Psoas muscle (tissue), 8 donors: ENCODE results near the gene CCDC175. TPM values are rescaled to one million over a fixed set of nuclear protein-coding genes. Genes with fewer than 3 reads are reported as not detected.

Experiments used
- ATAC-seq, 4 donors: fragments of 200-7000 bp; cut with Tn5 transposase; one replicate each; pipeline ENCODE4 v1.9.1; 2020; ENCODE audit warnings: moderate library complexity in 3 of 4, mild to moderate bottlenecking in 2 of 4
- DNase-seq, 2 donors: peaks; one replicate each; pipeline ENCODE4 v3.0.0-alpha.2; 2020
- H3K27ac ChIP-seq: fragments of 200-600 bp; one replicate; pipeline ENCODE4 v1.8.0; 2022
- H3K27me3 ChIP-seq, 3 donors: fragments of 200-600 bp in 1 of 3; one replicate each; pipeline versions ENCODE4 v1.6.1 to v1.8.0; 2013 to 2022; ENCODE audit warnings: low read length in 2 of 3, mild to moderate bottlenecking in 2 of 3, moderate library complexity in 1 of 3; ENCODE audit not compliant: insufficient read depth in 3 of 3
- H3K36me3 ChIP-seq, 2 donors: fragments of 200-600 bp in 1 of 2; one replicate each; pipeline versions ENCODE4 v1.6.1 to v1.8.0; 2013 to 2022; ENCODE audit warnings: low read depth in 1 of 2, mild to moderate bottlenecking in 1 of 2, moderate library complexity in 1 of 2; ENCODE audit not compliant: insufficient read depth in 1 of 2
- H3K4me1 ChIP-seq: fragments of 200-600 bp; one replicate; pipeline ENCODE4 v1.8.0; 2022
- H3K4me3 ChIP-seq: fragments of 200-600 bp; one replicate; pipeline ENCODE4 v1.8.0; 2022; ENCODE audit warnings: mild to moderate bottlenecking
- H3K9me3 ChIP-seq: fragments of 200-600 bp; one replicate; pipeline ENCODE4 v1.8.0; 2022
- WGBS, 3 donors: extraction: QIAGEN DNeasy Blood & Tissue Kit; methylation state at CpG; one replicate each; pipeline versions ENCODE4 v1.1.6 to v1.1.7; 2013; 5-methylcytosine and 5-hydroxymethylcytosine counted together
- intact Hi-C, 2 donors: fragments of 100-400 bp; cut with DNase I; formaldehyde crosslinking; loops; one replicate each; pipeline versions ENCODE4 v1.11.0 to v1.14.2; 2022
- polyA plus RNA-seq, 3 donors: library from polyadenylated mRNA; stranded (reverse); fragments of 200-250 nt; gene quantifications; one replicate each; pipeline ENCODE4 v1.2.3, GENCODE V29; 2013
- total RNA-seq, 4 donors: library from RNA; stranded (reverse); fragmentation: NEBNext Ultra II Directional in 2 of 4; extraction: Animal tissue kit (Norgen Biotek cat#: 25700) in 2 of 4; gene quantifications; one replicate each; pipeline versions ENCODE4 v1.2.1 to v1.2.4, GENCODE V29; 2021 to 2023
- TF ChIP-seq, protein P1 (sequence below): fragments of 200-600 bp; IDR thresholded peaks from one replicate; pipeline ENCODE4 v1.8.0; 2022; ENCODE audit warnings: antibody characterized with exemption
- donor health status: healthy with polysubstance abuse.
- donor health status: DM: no; HTN: no; CAD: no; lungs with moderate emphysema.
- donor health status: Bipolar disorder and iron deficiency.
- donor health status: healthy.
- donor health status: DM: yes; HTN: yes; CAD: no.
- donor health status: DM: no; HTN: no; CAD: no.
- donor health status: DM: no; HTN: no; CAD: no.
- donor health status: DM: yes; HTN: yes; CAD: no.

Gene CCDC175
- total and polyA plus RNA-seq, 7 donors, result not detected

DNA sequence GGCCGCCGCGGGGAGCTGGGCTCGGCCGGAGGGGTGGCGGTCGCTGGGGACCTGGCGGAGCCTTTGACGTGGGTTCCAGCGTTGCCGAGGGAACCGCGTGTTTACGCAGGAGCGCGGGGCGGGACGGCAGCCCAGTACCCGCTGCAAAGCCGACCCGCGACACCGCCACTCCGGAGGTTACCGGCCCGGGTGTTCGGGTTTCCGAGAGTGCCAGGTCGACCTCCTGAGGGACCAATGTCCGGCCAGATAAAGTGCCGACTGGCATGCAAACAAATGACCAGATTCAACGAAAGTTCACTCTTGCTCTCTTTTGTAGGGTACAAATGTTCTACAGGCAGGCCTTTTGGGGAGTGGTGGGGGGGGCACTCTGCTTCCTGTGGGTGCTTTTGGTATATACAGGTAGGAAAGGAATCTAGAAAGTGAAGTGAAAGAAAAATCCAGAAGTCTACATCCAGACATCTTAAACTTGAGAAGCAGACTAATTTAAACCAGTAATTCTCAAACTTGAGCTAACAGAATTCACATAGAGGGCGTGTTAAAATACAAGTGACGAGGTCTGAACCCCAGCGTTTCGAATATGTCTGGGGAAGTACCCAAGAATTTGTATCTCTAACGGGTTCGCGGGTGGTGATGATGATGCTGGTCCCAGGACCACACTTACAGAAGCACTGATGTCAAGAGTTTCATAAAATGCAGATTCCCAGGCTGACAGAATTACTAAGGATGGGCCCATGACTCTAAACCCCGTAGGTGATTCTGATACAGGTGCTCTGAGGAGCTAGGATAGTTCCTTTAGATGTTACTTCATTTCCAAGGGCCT lies 111.1 kb downstream of the CCDC175 start, which contains the start of gene GPR135:
GPR135 (minus strand) TSS at position 65 of the 820 bp plus-strand sequence. CDS start 154 bp downstream, outside the sequence.
- H3K27me3 ChIP-seq, result no peaks in the 10 kb centered on the region
- DNase-seq, result no peak
- no peaks in the 10 kb centered on the region for H3K9me3 ChIP-seq
- peak; percentile 34 to 58 (median 40) for ATAC-seq
- H3K4me3 ChIP-seq, result peak within 1 kb of the TSS; percentile 80
- peaks cover 0 to 37% of the 10 kb centered on the region in 2 donors for H3K36me3 ChIP-seq
- intact Hi-C loops, result no loop called here
- peak within 1 kb of the TSS; percentile 62 for H3K27ac ChIP-seq
- 18 to 22% (median 21%) methylated on average over 36 to 40 of the region's 40 CpGs for WGBS, 3 donors
- peaks cover 6% of the 10 kb centered on the region for H3K4me1 ChIP-seq
- TF ChIP-seq, protein P1, sequence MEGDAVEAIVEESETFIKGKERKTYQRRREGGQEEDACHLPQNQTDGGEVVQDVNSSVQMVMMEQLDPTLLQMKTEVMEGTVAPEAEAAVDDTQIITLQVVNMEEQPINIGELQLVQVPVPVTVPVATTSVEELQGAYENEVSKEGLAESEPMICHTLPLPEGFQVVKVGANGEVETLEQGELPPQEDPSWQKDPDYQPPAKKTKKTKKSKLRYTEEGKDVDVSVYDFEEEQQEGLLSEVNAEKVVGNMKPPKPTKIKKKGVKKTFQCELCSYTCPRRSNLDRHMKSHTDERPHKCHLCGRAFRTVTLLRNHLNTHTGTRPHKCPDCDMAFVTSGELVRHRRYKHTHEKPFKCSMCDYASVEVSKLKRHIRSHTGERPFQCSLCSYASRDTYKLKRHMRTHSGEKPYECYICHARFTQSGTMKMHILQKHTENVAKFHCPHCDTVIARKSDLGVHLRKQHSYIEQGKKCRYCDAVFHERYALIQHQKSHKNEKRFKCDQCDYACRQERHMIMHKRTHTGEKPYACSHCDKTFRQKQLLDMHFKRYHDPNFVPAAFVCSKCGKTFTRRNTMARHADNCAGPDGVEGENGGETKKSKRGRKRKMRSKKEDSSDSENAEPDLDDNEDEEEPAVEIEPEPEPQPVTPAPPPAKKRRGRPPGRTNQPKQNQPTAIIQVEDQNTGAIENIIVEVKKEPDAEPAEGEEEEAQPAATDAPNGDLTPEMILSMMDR, result no peak

DNA sequence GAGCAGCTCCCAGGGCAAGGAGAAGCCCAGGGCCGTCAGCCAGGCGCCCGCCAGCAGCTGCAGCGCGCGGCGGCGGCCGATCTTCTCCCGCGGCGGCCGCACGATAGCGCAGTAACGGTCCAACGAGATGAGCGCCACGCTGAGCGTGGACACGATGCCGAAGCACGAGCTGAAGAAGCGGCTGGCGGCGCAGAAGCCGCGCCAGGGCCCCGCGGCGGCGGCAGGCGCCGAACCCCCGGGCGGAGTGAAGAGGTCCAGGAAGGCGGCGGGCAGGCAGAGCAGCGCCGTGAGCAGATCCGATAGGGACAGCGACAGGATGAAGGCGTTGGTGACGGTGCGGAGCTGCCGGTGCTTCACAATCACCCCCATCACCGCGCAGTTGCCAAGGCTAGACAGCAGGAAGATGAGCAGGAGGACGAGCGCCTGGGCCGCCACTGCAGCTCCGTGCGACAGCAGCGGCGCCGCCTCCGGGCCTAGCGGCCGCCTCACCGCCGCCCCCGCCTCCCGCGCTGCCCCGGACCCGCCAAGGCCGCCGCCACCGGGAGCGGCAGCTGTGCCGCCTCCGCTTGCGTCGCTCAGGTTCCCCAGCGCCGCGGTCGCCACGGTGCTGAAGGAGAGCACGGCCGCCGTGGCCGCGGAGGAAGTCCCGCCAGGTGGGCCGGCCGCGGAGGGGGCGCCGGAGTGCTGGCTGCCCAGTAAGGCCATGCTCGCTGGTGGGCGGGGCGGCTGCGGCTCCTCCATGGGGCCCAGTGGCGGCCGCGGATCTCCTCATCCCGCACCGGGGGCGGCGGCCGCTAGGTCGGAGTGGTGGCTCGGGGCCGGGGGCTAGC lies 111.9 kb downstream of the CCDC175 start:
- intact Hi-C loops, result no loop called here
- peak overlapping the region; percentile 62 for H3K27ac ChIP-seq
- H3K9me3 ChIP-seq, result no peaks in the 10 kb centered on the region
- peak; percentile 85 to 92 (median 90) for ATAC-seq
- TF ChIP-seq, protein P1, result peak; percentile 5
- WGBS, 3 donors, result 1% methylated on average over 69 to 105 of the region's 105 CpGs
- peaks cover 6% of the 10 kb centered on the region for H3K4me1 ChIP-seq
- H3K36me3 ChIP-seq, result peaks cover 0 to 37% of the 10 kb centered on the region in 2 donors
- peak; percentile 77 for DNase-seq
- H3K27me3 ChIP-seq, result no peaks in the 10 kb centered on the region
- peak overlapping the region; percentile 80 for H3K4me3 ChIP-seq

DNA sequence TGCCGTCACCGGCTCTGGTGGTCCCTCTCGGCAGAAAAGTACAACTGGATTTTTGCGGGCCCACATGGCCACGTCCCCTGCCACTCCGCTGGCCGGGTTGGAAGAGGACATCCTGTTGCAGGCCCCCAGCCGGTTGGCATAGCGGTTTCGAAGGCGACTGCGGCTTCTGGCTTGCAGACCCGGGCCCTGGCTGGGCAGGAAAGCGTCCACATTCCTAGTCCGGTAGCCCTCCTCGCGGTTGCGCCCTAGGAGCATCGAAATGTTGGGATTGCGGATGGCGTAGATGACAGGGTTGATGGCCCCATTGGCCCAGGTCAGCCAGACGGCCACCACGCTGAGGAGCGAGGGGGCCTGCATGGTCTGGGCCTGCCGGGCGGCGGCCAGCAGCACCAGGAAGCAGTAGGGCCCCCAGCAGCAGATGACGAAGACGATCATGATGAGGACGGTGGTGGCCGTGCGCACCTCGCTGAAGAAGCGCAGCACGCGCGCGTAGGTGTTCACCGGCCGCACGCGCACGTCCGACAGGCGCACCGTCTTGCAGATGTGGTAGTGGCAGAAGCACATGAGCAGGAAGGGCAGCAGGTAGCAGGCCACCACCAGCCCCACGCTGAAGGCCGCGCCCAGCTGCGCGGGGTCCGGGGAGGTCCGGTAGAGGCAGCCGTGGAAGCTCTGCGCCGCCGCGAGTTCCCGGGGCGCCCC lies 112.7 kb downstream of the CCDC175 start:
- Histone ChIP-seq H3K36me3 (peaks cover 0 to 31% of the 10 kb centered on the region in 2 donors), H3K4me1 (peaks cover 6% of the 10 kb centered on the region), H3K27ac (peak overlapping the region; percentile 62), H3K27me3 (no peaks in the 10 kb centered on the region), H3K9me3 (no peaks in the 10 kb centered on the region), H3K4me3 (peak overlapping the region; percentile 80)
- DNase-seq (peak in 1 of 2 donors; percentile 48), ATAC-seq (peak in 2 of 4 donors; percentile 16 to 20)
- 41 to 49% (median 45%) methylated on average over 51 to 60 of the region's 60 CpGs for WGBS, 3 donors
- TF ChIP-seq, protein P1, result no peak
- intact Hi-C loops, result no loop called here

DNA sequence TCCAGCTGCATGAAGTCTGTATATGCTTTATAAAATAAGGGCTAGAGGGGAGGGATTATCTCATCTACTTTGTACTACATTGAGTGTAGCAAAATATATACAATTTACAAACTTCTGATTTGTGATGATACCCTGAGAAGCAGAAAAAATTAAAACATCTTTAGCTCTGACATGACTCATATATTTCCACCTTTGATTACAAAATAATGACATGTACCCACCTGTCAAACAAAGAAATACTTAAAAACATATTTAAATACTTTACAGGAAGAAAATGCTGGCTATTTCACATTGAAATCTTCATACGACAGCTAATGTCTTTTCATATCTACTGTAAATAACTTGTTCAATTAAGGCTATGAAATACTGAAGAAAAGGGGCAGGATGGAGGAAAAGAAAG lies 114.7 kb downstream of the CCDC175 start:
- intact Hi-C loops, result no loop called here
- Histone ChIP-seq H3K36me3 (peaks cover 0 to 27% of the 10 kb centered on the region in 2 donors), H3K4me3 (no peak overlapping the region), H3K4me1 (peaks cover 6% of the 10 kb centered on the region), H3K27ac (no peak overlapping the region), H3K27me3 (no peaks in the 10 kb centered on the region), H3K9me3 (no peaks in the 10 kb centered on the region)
- no peak for ATAC-seq
- DNase-seq, result no peak
- 96 to 97% (median 96%) methylated on average over 1 of the region's 1 CpG for WGBS, 3 donors
- TF ChIP-seq, protein P1, result no peak
